K562 (cell line): Measurements from ENCODE around the gene SLFNL1. TPM values are rescaled to one million over a fixed set of nuclear protein-coding genes. Genes with fewer than 3 reads are reported as not detected.

Experiments
- AFF1 ChIP-seq, 2 experiments: fragments of 450-650 bp; IDR thresholded peaks; 2 replicates each; pipeline ENCODE4 v1.6.1; 2018; ENCODE audit warnings: mild to moderate bottlenecking in 2 of 2, low read depth in 1 of 2; ENCODE audit not compliant: partially characterized antibody in 2 of 2
- E2F8 ChIP-seq: fragments of 450-650 bp; IDR thresholded peaks from 2 replicates; pipeline ENCODE4 v1.7.1; 2018; ENCODE audit warnings: mild to moderate bottlenecking, low read depth; ENCODE audit not compliant: partially characterized antibody
- EP400 ChIP-seq: fragments of 450-650 bp; IDR thresholded peaks from 2 replicates; pipeline ENCODE4 v1.6.1; 2017; ENCODE audit warnings: antibody characterized with exemption, mild to moderate bottlenecking, moderate library complexity
- FOXP4 ChIP-seq: sonication (generic); formaldehyde crosslinking; IDR thresholded peaks from 2 replicates; pipeline ENCODE4 v1.8.0; 2022; ENCODE audit warnings: mild to moderate bottlenecking, missing genetic modification reagents, borderline replicate concordance
- KLF1 ChIP-seq: fragments of 450-650 bp; IDR thresholded peaks from 2 replicates; pipeline ENCODE4 v1.6.1; 2016; ENCODE audit warnings: missing genetic modification characterization, missing compliant biosample characterization
- LEF1 ChIP-seq: fragments of 450-650 bp; IDR thresholded peaks from 2 replicates; pipeline ENCODE4 v1.6.1; 2016; ENCODE audit warnings: mild to moderate bottlenecking
- NCOA6 ChIP-seq: fragments of 450-650 bp; IDR thresholded peaks from 2 replicates; pipeline ENCODE4 v1.6.1; 2017; ENCODE audit warnings: mild to moderate bottlenecking
- NELFE ChIP-seq: IDR thresholded peaks from 2 replicates; pipeline ENCODE4 v1.6.1; 2011; ENCODE audit warnings: mild to moderate bottlenecking; ENCODE audit not compliant: insufficient read depth, insufficient read length
- NKRF ChIP-seq: fragments of 450-650 bp; IDR thresholded peaks from 2 replicates; pipeline ENCODE4 v1.6.1; 2016; ENCODE audit warnings: borderline replicate concordance
- PHF8 ChIP-seq: fragments of 200-600 bp; sonication (generic); IDR thresholded peaks from 2 replicates; pipeline ENCODE4 v1.6.1; 2012; ENCODE audit warnings: mixed run types, mild to moderate bottlenecking, inconsistent platforms, low read length, moderate library complexity, borderline replicate concordance
- PML ChIP-seq: IDR thresholded peaks from 2 replicates; pipeline ENCODE4 v1.6.1; 2012; ENCODE audit warnings: low read length, inconsistent platforms
- POLR2A ChIP-seq: fragments of 450-650 bp; conservative IDR thresholded peaks from 2 replicates; pipeline ENCODE4 v1.6.1; 2016
- TOE1 ChIP-seq, 2 experiments: fragments of 450-650 bp in 1 of 2; sonication (generic) in 1 of 2; formaldehyde crosslinking in 1 of 2; IDR thresholded peaks; 2 replicates each; pipeline versions ENCODE4 v1.7.1 to v1.8.0; 2016 to 2022; ENCODE audit warnings: borderline replicate concordance in 2 of 2, mild to moderate bottlenecking in 2 of 2, antibody characterized with exemption in 1 of 2, inconsistent platforms in 1 of 2, low read depth in 1 of 2, missing genetic modification reagents in 1 of 2, moderate library complexity in 1 of 2
- XRCC4 ChIP-seq: IDR thresholded peaks from one replicate; pipeline ENCODE4 v1.6.1; 2011; ENCODE audit not compliant: insufficient read depth, insufficient read length; ENCODE audit errors: extremely low read depth
- ZNF133 ChIP-seq: fragments of 250-450 bp; sonication (Bioruptor Pico); IDR thresholded peaks from 2 replicates; pipeline ENCODE4 v1.4.0; 2020; ENCODE audit warnings: mild to moderate bottlenecking
- ZNF212 ChIP-seq: fragments of 450-650 bp; formaldehyde crosslinking; IDR thresholded peaks from 2 replicates; pipeline ENCODE4 v1.4.0; 2020; ENCODE audit warnings: mild to moderate bottlenecking
- ZNF445 ChIP-seq: fragments of 250-450 bp; sonication (Bioruptor Pico); IDR thresholded peaks from 2 replicates; pipeline ENCODE4 v1.4.0; 2020; ENCODE audit warnings: low read depth, mild to moderate bottlenecking, moderate library complexity
- polyA plus RNA-seq, 8 experiments: library from polyadenylated mRNA; depleted of rRNA in 4 of 8; stranded (reverse) in 5 of 8; unstranded in 3 of 8; fragments of >200 nt; fragmentation: Nextera tagmentation in 2 of 8; fragmentation: Illumina TruSeq in 1 of 8; extraction: Ambion mirVana in 2 of 8; extraction: Trizol in 1 of 8; gene quantifications; 2 replicates each; pipeline versions ENCODE4 v1.2.1 to v1.2.3, GENCODE V29; 2011 to 2014; ENCODE audit warnings: inconsistent platforms in 1 of 8, missing spikeins in 1 of 8
- total RNA-seq, 7 experiments: library from RNA; depleted of rRNA in 6 of 7; stranded (reverse); fragments of >200 nt in 6 of 7; fragmentation: Illumina TruSeq in 2 of 7; extraction: Trizol in 2 of 7; gene quantifications; 2 replicates each; pipeline versions ENCODE4 v1.2.1 to v1.2.3, GENCODE V29; 2011 to 2021; ENCODE audit warnings: low replicate concordance in 1 of 7

The SLFNL1 gene
- total and polyA plus RNA-seq, 9 of the 15 experiments (the other 6 are each of a cell fraction or from before 2014, with no cell fraction given) = 0.05 to 0.14 (median 0.06) TPM; not detected in 5

GRCh38 chr1:40974945-40975344, 46.6 kb downstream of the SLFNL1 start (continued):
- TF ChIP-seq AFF1 (IDR thresholded peaks at IDR 0.05; ENCODE audit: low read depth in 1 of 2, partially characterized antibody in 2 of 2) (peak in 1 of 2 experiments; percentile 55), LEF1 (peak; percentile 94), PHF8 (no peak), POLR2A (no peak), NELFE (no peak), TOE1 (IDR thresholded peaks at IDR 0.05; ENCODE audit: borderline replicate concordance) (0 out of 2 replicates have a peak, but pooled peaks have one; percentile 37), TOE1 (CRISPR knock-in tag; IDR thresholded peaks at IDR 0.05; ENCODE audit: borderline replicate concordance, low read depth) (no peak), E2F8 (peak; percentile 48), ZNF212 (CRISPR knock-in tag) (no peak), ZNF133 (no peak), ZNF445 (CRISPR knock-in tag) (no peak), NCOA6 (no peak), EP400 (no peak), PML (peak; percentile 91; the same call in 1 of the 2 replicates), KLF1 (peak; percentile 50; the same call in 1 of the 2 replicates), NKRF (no peak), FOXP4 (0 out of 2 replicates have a peak, but pooled peaks have one; percentile 39), XRCC4 (no peak)
